ENCODE results near the gene NFKBIZ.

NFKBIZ gene

GRCh38 chr3:101827211-101828174, 21.8 kb upstream of the NFKBIZ start:
- DNase-seq, result no peak

DNA sequence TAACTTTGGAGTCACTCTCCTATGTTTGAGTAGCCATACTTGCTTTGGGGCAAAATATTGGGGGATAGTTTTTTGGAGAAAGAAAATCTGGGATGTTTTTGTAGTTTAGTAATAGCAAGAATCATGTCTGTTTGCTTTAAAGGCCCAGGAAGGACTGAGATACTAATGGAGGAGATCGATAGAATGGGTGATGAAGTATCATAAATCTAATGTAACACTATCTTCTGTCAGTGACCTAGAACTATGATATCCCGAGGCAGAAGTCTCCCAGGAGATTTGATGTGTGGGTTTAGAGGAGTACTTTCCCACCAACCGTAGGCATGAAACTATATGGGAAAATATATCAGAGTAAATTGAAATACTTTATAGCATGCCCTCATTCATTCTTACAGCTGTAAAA, 21.0 kb upstream of the NFKBIZ start:
- DNase-seq, result no peak

DNA sequence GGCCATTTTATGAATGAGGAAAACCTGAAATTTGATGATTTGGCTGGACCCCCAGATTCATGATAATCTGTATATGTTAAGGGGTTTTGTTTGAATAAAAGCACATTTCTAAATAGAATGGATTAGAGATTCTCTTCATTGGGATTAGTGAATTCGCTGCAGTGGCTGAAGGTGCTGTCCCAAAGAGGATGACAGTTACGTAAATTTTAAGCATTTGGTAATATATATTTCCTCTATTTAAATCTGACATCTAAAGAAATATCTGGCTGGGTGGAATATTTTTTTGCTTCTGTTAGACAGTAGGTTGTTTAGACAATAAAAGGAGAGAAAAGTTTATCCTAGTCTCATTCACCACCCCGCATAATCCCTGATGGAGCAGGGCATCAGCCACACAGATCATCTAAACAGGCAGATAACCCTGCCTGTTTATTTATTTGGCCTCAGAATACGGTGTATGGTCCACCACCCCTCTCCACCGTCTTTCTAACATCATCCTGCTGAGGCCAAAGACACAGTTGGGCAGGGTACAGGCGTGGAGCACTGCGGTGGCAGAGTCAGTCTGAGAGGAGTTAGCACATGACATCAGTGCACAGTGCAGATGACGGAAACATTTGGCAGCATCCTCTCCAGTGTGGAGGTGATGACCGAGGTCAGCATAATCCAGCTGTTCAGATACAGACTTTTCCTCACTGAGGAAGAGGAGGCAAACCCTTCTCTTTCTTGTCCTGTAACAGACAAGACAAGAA, 20.4 kb upstream of the NFKBIZ start:
- DNase-seq, result no peak

- no peak for DNase-seq
Measured at GRCh38 chr3:101829437-101829830, 19.9 kb upstream of the NFKBIZ start.

GRCh38 chr3:101829874-101830273, 19.4 kb upstream of the NFKBIZ start:
- DNase-seq, result no peak

DNA sequence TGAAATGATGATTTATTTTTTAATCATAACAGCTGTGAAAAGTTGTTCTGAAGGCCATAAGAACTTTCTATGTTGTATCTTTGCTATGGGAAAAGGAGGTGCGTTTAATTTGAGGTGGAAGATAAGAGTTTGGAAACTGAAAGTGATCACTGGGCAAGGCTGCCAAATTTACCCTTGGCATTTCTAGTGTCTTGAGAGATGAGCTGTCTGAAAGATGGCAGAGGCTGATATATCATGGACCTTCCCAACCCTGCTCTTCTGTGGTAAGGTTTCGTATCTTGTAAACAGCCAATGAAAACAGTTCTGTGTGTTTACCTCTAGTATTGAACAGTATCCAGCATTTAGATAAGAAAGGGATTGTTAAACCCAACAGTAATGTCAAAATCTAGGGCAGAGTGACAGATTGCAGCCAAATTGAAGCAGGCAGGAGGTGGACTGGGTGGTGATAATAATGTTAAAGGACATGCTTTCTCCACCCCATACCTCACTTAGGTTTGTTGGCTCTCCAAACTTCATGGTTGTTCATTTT, 15.8 kb upstream of the NFKBIZ start:
- no peak for DNase-seq

DNA sequence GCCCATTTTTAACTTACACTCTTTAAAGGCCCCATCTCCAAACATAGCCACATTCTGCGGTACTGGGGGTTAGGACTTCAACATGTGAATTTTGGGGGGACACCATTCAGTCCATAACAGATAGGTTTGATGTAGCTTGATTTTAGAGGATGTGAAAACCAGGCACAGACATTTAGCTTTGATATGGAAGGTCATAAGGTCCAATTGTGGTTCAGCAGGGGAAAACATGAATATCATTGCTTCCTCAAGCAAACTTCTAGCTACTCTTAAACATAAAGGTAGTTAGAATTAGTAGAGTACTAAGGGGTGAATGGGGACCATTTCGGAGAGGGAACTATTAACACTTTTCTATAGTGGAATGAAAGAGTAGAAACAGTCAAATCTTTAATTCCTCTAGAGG, 13.6 kb upstream of the NFKBIZ start:
- DNase-seq, result no peak

DNA sequence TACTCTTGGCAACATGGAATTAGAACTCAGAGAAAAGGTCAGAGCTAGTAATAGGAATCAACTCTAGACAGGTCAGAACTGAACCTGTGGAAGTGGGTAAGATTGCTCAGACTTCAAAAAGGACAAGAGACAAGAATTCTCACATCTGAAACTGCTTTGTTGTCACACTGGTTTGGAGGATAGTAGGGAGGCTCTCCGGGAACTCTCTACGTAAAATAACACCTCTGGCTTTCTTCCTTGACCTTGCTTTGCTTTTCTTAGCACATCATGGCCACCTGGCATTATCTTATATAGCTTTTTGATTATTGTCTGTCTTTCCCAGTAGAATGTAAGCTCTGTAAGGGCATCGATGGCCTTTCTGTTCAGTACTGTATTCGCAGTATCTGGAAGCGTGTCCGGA, 13.2 kb upstream of the NFKBIZ start:
- DNase-seq, result no peak

GRCh38 chr3:101836652-101837598, 12.4 kb upstream of the NFKBIZ start:
- no peak for DNase-seq

DNA sequence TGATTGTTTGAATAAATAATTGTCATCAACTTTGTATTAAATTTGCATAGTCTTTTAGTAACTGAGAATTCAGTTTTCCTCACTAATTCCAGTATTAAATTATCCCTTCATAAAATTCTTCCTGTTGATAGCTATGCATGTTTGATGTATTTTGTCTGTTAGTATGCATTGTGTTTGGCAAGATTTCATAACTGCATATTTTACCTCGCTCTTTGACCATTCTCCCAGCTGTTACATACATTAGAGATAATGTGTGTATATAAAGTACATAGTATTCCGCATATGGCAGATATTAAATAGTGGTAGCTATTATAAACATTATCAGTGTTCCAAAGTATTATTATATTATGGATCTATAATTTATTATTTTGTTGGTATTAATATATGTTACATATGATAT, 10.6 kb upstream of the NFKBIZ start:
- DNase-seq, result no peak

DNA sequence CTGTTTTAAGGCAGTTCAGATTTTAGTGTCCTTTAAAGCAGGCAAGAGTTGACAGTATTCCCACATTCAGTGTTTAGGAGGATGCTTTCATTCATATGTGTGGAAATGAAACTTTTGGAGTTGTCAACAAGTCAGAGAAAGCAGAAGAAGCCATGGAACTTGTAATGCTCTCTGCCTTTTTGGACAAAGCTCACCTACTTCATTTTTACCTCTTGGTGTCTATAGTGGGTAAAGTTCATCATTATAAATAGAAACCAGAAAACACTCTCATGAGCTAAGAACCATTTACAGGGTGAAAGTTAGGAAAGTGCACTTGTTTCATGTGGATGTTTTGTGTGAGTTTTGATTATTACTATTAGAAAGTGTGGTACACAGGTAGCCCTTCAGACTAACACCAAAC, 9.2 kb upstream of the NFKBIZ start:
- DNase-seq, result no peak

GRCh38 chr3:101842245-101842934, 6.9 kb upstream of the NFKBIZ start:
- no peak for DNase-seq

- DNase-seq, result no peak
Measured at GRCh38 chr3:101842935-101843330, 6.4 kb upstream of the NFKBIZ start.

DNA sequence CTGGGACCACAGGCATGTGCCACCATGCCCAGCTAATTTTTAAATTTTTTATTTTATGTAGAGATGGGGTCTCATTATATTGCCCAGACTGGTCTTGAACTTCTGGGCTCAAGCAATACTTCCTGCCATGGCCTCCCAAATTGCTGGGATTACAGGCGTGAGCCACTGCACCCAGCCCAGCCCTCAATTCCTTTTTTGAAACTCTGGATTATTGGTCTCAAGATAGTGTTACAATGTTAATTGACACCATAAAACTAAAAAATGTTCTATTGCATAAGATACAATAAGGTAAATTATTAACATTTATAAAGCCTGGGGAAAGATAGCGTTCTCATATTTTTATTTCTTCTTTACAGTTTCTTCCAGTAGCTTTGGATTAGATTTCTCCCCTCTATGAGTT, 3.9 kb upstream of the NFKBIZ start:
- no peak for DNase-seq

GRCh38 chr3:101846709-101847108, 2.6 kb upstream of the NFKBIZ start:
- no peak for DNase-seq

DNA sequence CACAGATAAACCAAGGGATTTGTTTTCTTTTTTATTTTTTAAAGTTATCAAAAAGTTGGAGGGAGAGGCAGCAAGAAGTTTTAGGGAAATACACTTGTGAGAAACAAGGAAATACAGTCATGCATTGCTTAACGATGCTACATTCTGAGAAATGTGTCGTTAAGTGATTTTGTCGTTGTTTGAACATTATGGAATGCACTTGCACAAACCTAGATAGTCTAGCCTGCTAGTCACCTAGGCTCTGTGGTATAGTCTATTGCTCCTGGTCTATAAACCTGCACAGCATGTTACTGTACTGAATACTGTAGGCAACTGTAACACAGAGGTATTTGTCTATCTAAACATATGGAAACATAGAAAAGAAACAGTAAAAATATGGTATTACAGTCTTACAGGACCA, 2.0 kb upstream of the NFKBIZ start:
- no peak for DNase-seq

DNA sequence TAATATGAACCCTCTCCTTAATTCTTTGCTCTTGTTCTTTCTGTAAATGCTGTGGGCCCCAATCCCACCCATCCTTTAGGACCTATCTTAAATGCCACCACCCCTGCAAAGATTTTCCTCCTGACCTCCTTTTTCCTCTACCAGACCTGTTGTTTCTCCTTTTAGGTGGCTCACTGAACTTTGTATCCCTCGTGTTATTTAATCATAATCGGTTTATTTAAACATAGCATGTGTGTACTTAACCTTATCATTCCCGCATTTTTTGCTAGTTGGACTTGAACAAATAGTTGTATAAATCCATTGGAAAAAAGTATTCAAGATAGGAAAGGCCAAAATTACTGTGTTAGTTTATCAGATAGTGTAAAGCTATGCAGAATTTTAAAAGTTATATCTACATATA, 988 bp upstream of the NFKBIZ start:
- no peak for DNase-seq

DNA sequence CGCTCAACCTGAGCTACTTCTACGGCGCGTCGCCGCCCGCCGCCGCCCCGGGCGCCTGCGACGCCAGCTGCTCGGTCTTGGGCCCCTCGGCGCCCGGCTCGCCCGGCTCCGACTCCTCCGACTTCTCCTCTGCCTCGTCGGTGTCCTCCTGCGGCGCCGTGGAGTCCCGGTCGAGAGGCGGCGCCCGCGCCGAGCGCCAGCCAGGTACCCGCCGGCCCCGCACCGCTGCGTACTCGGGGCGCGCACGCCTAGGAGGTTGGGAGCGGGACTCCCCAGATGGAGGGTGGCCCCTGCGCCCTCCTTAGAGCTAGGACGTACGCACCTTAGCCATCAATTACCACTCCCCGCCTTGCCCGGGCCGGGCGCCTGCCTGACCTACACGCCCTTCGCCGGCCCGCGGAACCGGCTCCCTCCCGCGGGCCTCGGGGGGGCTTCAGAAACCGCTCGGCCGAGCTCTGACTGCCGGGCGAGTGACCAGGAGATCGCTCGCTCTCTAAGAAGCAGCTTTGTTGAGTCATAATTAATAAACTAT, 466 bp downstream of the NFKBIZ start:
- DNase-seq, result peak; percentile 7

- DNase-seq, result peak; percentile 67
Measured at GRCh38 chr3:101850246-101851051, 1.1 kb downstream of the NFKBIZ start.

GRCh38 chr3:101851072-101851770, 1.9 kb downstream of the NFKBIZ start:
- DNase-seq, result no peak
